ENCODE results near the gene TEX29.

TEX29 gene

GRCh38 chr13:111289251-111289650 lies 31.2 kb upstream of the TEX29 start:
- no peak for DNase-seq (ENCODE audit: low read depth, low spot score)

DNA sequence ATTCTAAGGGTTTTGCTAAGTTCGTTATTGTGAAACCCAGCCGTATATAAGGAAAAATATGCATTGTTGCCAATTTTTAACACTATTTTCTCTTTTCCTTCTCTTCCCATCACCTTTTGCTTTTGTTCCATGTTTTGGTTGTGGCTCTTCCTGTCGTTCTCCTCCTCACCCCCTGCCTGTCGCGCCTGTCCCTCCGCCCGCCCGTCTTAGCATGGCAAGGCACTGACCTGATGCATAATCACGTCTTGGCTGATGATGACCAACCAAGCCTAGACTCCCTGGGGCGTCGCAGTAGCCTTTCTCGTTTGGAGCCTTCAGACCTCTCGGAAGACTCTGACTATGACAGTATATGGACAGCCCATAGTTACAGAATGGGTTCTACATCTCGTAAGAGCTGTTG lies 28.5 kb upstream of the TEX29 start:
- no peak for DNase-seq (ENCODE audit: low read depth, low spot score)

- DNase-seq (ENCODE audit: low read depth, low spot score), result no peak
Observed at GRCh38 chr13:111292710-111293485, 27.5 kb upstream of the TEX29 start.

GRCh38 chr13:111295886-111296285 lies 24.6 kb upstream of the TEX29 start:
- DNase-seq (ENCODE audit: low read depth, low spot score), result no peak

GRCh38 chr13:111296417-111296816 lies 24.0 kb upstream of the TEX29 start:
- no peak for DNase-seq (ENCODE audit: low read depth, low spot score)

GRCh38 chr13:111298214-111298975 lies 22.0 kb upstream of the TEX29 start:
- no peak for DNase-seq (ENCODE audit: low read depth, low spot score)

DNA sequence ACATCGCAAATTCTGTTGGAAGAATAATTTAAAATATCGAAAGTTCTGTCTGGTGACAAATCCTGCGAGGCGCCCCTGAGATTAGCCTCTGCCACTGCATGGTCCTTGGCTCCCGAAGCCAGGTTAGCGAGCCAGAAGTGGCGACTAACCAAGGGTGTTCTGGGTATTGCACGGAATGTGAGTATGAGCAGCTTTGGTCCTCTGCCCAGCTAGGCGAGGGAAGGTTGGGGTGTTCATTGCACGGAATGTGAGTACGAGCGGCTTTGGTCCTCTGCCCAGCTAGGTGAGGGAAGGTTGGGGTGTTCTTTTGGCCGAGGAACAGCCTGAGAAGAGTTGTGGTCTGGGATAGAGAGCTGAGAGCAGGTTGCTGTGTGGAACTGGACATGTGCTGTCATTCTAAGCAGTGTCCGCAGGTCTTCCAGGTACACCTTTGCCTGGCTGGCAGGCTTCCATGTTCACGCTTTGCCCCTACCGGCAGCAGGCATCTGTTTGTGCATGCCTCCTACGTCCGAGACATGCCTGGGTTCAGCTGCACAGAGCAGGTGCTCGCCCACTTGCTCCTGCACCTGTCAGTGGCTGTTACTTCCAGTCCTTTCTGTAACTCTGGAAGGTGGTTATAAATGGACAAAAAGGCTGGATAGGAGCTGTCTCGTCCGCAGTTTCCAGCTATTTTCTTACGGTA lies 18.3 kb upstream of the TEX29 start:
- DNase-seq (ENCODE audit: low read depth, low spot score), result no peak

DNA sequence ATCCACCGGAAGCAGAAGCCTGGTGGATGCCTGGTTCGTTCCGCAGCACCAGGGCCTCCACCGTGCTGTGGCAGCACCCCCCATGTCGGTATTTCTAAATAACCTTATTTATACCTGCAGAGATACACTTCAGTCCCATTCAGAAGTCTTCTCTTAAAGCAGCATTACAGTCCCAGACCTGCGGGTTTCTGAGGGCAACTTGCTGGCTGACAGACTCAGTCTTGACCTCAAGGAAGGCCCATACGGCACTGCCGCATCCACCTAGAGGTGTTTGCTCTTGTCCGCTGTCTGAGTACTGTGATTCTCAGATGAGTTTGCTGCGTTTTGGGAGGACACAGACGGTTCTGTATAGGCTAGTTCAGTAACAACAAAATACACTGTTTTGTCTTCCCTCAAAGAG lies 16.9 kb upstream of the TEX29 start:
- DNase-seq (ENCODE audit: low read depth, low spot score), result no peak

DNA sequence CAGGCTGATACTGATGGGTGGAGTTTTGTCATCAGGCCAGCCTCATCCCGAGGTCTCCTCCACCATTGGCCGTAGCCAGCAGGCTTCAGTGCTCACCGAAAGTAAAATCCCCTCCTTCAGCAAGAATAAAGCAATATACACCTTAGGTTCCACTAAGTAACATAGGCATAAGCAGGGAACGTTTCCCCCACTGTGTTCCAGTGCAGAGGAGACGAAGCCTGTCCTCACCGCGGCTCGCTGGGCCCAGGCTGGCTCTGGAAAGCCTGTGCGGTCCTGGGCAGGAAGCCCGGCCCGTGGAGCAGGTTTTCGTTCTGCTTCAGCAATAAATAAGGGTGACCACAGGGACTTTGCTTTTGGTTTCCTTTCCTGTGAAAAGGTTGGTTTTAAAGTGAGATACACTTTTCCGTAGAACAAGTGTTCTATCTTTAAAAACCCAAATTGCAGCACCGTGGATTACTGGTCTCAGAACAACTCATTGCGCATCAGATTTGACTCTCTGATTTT lies 16.3 kb upstream of the TEX29 start:
- DNase-seq (ENCODE audit: low read depth, low spot score), result no peak

- no peak for DNase-seq (ENCODE audit: low read depth, low spot score)
Observed at GRCh38 chr13:111304603-111305289, 15.7 kb upstream of the TEX29 start.

DNA sequence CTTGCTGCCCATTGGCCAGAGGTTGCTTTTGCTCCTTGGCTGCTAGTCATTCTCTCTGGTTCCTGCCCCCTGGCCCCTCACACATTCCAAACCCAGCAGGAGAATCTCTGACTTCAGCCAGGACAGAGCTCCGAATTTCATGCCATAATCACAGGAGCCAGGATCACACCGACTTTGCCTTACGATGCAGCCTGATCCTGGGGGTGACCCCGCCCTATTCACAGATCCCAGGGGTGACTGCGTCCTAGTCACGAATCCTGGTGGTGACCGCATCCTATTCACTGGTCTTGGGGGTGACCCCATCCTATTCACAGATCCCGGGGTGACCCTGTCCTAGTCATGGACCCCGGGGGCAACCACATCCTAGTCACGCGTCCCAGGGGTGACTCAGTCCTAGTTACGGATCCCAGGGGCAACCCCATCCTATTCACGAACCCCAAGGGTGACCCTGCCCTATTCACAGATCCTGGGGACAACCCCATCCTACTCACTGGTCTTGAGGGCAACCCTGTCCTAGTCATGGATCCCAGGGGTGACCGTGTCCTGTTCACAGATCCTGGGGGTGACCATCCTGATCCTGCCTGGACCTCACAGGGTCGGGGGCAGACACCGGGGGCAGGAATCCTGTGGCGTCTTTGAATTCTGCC lies 7.4 kb upstream of the TEX29 start:
- no peak for DNase-seq (ENCODE audit: low read depth, low spot score)

DNA sequence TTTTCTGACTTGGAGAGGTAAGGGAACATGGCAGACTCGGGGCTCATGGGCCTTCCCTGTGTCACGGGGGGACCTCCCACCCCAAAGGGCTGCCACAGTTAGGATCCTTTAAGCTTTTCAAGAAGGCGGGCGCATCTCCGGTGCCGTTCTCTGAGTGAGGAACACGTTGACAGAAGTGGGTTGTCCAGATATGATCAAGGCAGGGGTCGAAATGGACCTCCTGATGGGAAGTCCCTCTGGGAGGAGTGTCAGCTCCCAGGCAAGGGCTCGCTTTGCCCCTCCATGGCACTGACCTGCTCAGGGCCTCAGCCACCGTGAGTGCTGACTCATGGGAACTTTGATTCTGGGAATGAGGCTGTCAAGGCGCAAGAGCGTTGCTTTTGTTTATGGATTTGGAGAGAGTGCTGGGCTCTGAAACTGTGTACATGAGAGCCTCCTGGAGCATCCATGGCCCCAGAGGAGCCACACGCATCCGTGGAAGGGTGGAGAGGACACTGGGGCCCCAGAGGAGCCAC lies 6.5 kb upstream of the TEX29 start:
- no peak for DNase-seq (ENCODE audit: low read depth, low spot score)

DNA sequence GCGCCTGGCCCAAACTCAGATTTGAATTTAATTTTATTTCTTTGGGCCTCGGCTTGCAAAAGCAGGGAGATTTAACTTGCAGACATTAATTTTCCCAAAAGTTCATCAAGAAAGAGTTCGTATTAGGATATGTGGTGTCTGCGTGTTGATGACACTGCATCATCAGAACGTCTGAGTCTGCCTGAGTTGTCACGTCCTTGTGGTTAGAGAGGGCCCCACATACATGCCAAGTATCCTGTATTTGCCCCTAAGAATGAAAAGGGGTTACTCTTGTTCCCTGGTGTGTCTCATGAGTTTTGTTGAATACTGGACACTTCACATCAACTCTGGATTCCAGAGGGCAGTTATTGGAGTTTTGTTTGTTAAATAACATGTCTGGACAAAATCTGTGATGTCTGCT lies 5.6 kb upstream of the TEX29 start:
- DNase-seq (ENCODE audit: low read depth, low spot score), result no peak

- DNase-seq (ENCODE audit: low read depth, low spot score), result no peak
Observed at GRCh38 chr13:111315347-111315995, 5.0 kb upstream of the TEX29 start.

DNA sequence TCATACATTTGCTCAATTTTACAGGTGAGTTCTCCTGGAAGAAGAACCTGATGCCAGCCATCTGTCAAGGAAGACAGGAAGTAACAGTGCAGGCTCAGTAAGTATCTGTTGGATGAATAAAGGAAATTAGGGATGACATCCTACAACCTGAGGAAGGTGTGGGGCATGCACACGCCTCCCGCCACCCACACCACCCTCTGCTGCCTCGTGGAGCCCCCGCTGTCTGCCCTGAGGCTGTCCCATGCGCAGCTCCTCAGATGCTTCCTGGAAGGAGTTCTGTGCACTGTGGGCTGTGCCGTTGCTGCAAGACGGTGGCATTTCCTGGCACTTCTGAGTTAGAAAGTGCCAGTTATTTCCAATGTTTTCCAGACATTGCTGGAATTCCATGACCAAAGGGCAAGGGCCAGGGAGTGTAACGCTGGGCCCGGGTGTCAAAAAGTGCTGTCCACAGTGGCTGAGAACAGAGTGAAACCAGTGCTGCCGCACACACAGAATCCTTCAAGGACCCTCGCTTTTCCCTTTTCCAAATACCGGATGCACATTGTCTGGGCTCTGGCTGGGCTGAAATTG lies 4.2 kb upstream of the TEX29 start:
- no peak for DNase-seq (ENCODE audit: low read depth, low spot score)

DNA sequence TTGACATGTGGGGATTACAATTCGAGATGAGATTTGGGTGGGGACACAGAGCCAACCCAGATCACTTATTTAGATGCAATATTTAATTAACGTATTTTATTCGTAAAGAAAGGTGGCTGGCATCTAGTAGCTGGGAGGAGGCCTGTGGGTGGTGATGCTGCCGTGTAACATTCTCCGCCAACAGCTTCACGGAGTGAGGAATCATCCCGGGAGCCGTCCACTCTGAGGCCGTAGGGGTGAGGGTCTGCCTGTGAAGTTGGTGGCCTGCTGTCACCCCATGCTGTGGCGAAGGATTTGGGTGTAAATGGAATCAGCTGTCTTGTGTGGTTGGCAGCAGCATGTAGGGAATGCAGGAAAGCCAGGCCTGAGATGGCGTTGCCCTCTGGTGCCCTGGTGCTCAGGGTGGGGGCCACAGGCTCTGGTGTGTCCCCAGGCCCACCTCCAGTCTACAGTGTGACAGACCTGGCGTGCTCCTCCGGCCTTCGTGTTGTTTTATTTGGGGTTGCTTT lies 3.3 kb upstream of the TEX29 start:
- DNase-seq (ENCODE audit: low read depth, low spot score), result no peak

DNA sequence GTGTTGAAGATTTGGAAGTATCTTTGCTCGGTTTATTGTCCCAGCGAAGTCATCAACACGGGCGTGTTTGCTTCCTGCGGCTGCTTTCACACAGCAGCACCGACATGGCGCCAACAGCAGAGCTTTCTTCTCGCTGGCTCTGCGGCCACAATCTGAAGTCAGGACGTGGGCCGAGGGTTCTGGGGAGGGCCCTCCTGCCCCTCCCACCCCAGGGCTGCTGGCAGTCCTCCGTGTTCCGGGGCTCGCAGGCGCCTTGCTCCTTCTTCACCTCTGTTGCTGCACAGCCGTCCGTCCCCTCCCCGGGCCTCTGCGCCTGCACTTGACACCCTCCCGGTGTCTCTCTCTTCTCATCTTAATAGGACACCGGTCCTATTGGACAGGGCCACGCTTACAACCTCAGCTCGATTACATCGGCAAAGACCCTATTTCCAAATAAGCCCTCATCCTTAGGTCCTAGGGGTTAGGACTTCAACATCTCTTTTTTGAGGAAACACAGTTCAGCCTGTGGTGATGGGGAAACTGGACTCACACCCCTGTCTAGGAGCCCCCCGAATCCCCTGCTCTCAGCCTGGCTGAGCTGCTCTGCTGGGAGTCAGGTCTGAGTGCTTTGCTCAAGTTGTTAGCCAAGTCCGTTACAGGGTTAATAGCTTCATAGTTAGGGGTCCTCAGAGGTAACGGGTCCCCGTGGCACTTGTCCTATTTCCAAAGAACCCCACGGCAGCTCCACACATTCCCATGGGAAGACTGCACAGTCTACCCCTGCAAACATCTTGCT lies 2.7 kb upstream of the TEX29 start:
- DNase-seq (ENCODE audit: low read depth, low spot score), result no peak

GRCh38 chr13:111318386-111318785 lies 2.1 kb upstream of the TEX29 start:
- DNase-seq (ENCODE audit: low read depth, low spot score), result no peak

- DNase-seq (ENCODE audit: low read depth, low spot score), result no peak
Observed at GRCh38 chr13:111319521-111319920, 921 bp upstream of the TEX29 start.

Data from brain pericyte (primary cell).